Fibroblast of lung (primary cell): Measurements from ENCODE around the gene CTRB2. TPM values are rescaled to one million over a fixed set of nuclear protein-coding genes. Genes with fewer than 3 reads are reported as not detected.

Source experiments
- DNase-seq, 2 donors: peaks; one replicate each; pipeline versions ENCODE4 v3.0.0 to v3.0.0-alpha.2; 2010; ENCODE audit warnings: low read depth in 2 of 2
- H2AFZ ChIP-seq: 2 replicates; pipeline ENCODE4 v1.5.1; 2012; ENCODE audit warnings: low read length, control low read depth, inconsistent platforms
- H3K27ac ChIP-seq: 2 replicates; pipeline ENCODE4 v1.5.1; 2011; ENCODE audit warnings: low read length, control low read depth; ENCODE audit not compliant: insufficient read depth
- H3K27me3 ChIP-seq: 2 replicates; pipeline ENCODE4 v1.5.1; 2011; ENCODE audit warnings: mild to moderate bottlenecking, low read length; ENCODE audit not compliant: control insufficient read depth, insufficient read depth
- H3K36me3 ChIP-seq: 2 replicates; pipeline ENCODE4 v1.5.1; 2011; ENCODE audit warnings: low read length; ENCODE audit not compliant: control insufficient read depth, insufficient read depth
- H3K4me1 ChIP-seq: 2 replicates; pipeline ENCODE4 v1.5.1; 2011; ENCODE audit warnings: low read length; ENCODE audit not compliant: control insufficient read depth, insufficient read depth; ENCODE audit errors: extremely low read depth
- H3K4me2 ChIP-seq: 2 replicates; pipeline ENCODE4 v1.5.1; 2011; ENCODE audit warnings: low read length, control low read depth; ENCODE audit not compliant: insufficient read depth; ENCODE audit errors: extremely low read depth
- H3K4me3 ChIP-seq, 4 experiments: fragments of 200-600 bp in 1 of 4; sonication (generic) in 1 of 4; replicated peaks in 1 of 4; 2 replicates each; pipeline ENCODE4 v1.5.1; 2011 to 2016; ENCODE audit warnings: low read length in 4 of 4, low read depth in 3 of 4, mild to moderate bottlenecking in 3 of 4, control low read depth in 2 of 4, inconsistent platforms in 1 of 4, mixed read lengths in 1 of 4; ENCODE audit not compliant: insufficient read depth in 1 of 4; ENCODE audit errors: control extremely low read depth in 1 of 4
- H3K79me2 ChIP-seq: 2 replicates; pipeline ENCODE4 v1.5.1; 2012; ENCODE audit warnings: mild to moderate bottlenecking, low read length, inconsistent platforms; ENCODE audit not compliant: control insufficient read depth, insufficient read depth
- H3K9ac ChIP-seq: 2 replicates; pipeline ENCODE4 v1.5.1; 2011; ENCODE audit warnings: mild to moderate bottlenecking, low read length, control low read depth; ENCODE audit not compliant: insufficient read depth
- H3K9me3 ChIP-seq: 2 replicates; pipeline ENCODE4 v1.5.1; 2012; ENCODE audit warnings: low read depth, low read length; ENCODE audit not compliant: control insufficient read depth, insufficient read depth
- H4K20me1 ChIP-seq: 2 replicates; pipeline ENCODE4 v1.5.1; 2011; ENCODE audit warnings: low read length; ENCODE audit not compliant: control insufficient read depth, insufficient read depth; ENCODE audit errors: extremely low read depth
- CTCF ChIP-seq, 2 donors: IDR thresholded peaks in 1 of 2; conservative IDR thresholded peaks in 1 of 2; 1 replicate in 1 of 2; 2 replicates in 1 of 2; pipeline ENCODE4 v1.5.1; 2011 to 2012; ENCODE audit warnings: low read length in 2 of 2, control low read depth in 1 of 2, inconsistent platforms in 1 of 2, low read depth in 1 of 2, mild to moderate bottlenecking in 1 of 2
- EZH2 ChIP-seq: IDR thresholded peaks from 2 replicates; pipeline ENCODE4 v1.5.1; 2012; ENCODE audit warnings: low read length, control low read depth, mild to moderate bottlenecking; ENCODE audit errors: missing control alignments
- polyA plus RNA-seq, 2 donors: library from polyadenylated mRNA; depleted of rRNA in 1 of 2; stranded (reverse) in 1 of 2; unstranded in 1 of 2; fragments of >200 nt; gene quantifications; 2 replicates each; pipeline ENCODE4 v1.2.1, GENCODE V29; 2011 to 2012; ENCODE audit warnings: missing spikeins in 1 of 2
- total RNA-seq: library from RNA; depleted of rRNA; stranded (reverse); fragments of >200 nt; gene quantifications from 2 replicates; pipeline ENCODE4 v1.2.1, GENCODE V29; 2014

The CTRB2 gene
- total and polyA plus RNA-seq, 2 donors (not counting 1 experiment from before 2014, with no cell fraction given): not detected

GRCh38 chr16:75197522-75198134, 9.3 kb downstream of the CTRB2 start:
- no peaks in the 10 kb centered on the region for H3K79me2 ChIP-seq
- H3K4me1 ChIP-seq: peaks cover 4% of the 10 kb centered on the region
- H3K36me3 ChIP-seq: no peaks in the 10 kb centered on the region
- peak overlapping the region; percentile 42 for H2AFZ ChIP-seq
- no peak overlapping the region for H3K27ac ChIP-seq
- H3K9ac ChIP-seq: no peak overlapping the region
- H3K27me3 ChIP-seq: peaks cover 14% of the 10 kb centered on the region
- H4K20me1 ChIP-seq: no peaks in the 10 kb centered on the region
- H3K4me3 ChIP-seq: peak overlapping the region in 1 of 4 experiments; percentile 24
- no peak for DNase-seq
- peak overlapping the region; percentile 81 for H3K4me2 ChIP-seq
- no peaks in the 10 kb centered on the region for H3K9me3 ChIP-seq
- TF ChIP-seq EZH2: no peak
- TF ChIP-seq CTCF (conservative IDR thresholded peaks at IDR 0.05 in 1 of 2, IDR thresholded peaks at IDR 0.05 in 1 of 2; ENCODE audit: low read depth in 1 of 2, low read length in 2 of 2): no peak

GRCh38 chr16:75196836-75197235, 10.1 kb downstream of the CTRB2 start:
- no peak for DNase-seq
- H3K9me3 ChIP-seq: no peaks in the 10 kb centered on the region
- H3K9ac ChIP-seq: no peak overlapping the region
- H3K27ac ChIP-seq: no peak overlapping the region
- no peaks in the 10 kb centered on the region for H3K79me2 ChIP-seq
- H3K36me3 ChIP-seq: no peaks in the 10 kb centered on the region
- no peak for TF ChIP-seq CTCF (conservative IDR thresholded peaks at IDR 0.05 in 1 of 2, IDR thresholded peaks at IDR 0.05 in 1 of 2; ENCODE audit: low read depth in 1 of 2, low read length in 2 of 2)
- TF ChIP-seq EZH2: no peak
- H2AFZ ChIP-seq: no peak overlapping the region
- peaks cover 4% of the 10 kb centered on the region for H3K4me1 ChIP-seq
- no peaks in the 10 kb centered on the region for H4K20me1 ChIP-seq
- H3K4me2 ChIP-seq: no peak overlapping the region
- peaks cover 14% of the 10 kb centered on the region for H3K27me3 ChIP-seq
- H3K4me3 ChIP-seq: no peak overlapping the region

DNA sequence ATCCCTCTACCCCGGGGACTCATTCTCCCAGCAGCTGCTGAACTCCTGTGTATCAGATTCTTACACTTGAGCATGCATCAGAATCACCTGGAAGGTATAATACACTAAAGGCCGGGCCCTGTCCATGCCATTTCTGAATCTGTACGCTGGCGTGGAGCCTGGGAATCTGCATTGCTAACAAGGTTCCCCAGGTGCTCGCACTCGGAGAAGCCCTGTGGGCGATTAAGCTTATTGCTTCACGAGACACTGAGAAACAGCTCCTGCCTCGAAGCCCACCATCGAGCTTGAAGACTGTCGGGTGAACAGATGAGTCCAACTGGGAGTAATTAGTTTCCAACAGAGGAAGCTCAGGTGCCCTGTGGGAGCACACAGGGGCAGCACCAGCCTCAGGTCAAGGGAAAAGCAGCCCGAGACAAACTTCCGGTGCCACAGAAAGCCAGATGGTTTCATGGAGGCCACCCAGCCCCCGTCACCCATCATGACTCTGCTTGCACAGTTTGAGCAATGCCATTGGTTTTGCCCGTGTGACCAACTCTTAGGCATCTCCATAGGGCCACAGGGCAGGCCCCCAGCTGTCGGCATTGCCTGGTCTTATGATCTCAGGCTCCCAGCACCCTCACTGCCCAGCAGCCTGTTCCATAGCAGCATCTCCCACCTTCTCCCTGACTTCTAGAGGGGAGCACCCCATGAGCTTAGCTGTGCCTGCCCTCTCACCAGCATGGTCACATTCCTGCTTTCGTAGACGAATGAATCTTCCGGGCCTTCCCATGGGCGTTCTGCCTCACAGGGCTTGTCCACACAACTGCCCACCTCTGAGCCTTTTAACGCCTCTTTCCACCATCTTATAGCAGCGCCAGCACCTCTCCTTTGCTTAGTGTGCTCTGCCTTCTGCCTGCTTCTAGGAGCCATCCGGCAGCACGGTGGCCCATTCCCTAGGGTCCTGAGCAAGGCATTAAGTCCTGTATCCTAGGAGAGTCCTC, 10.9 kb downstream of the CTRB2 start:
- no peak overlapping the region for H3K4me2 ChIP-seq
- H3K27ac ChIP-seq: no peak overlapping the region
- no peak overlapping the region for H2AFZ ChIP-seq
- H4K20me1 ChIP-seq: no peaks in the 10 kb centered on the region
- H3K9ac ChIP-seq: no peak overlapping the region
- H3K27me3 ChIP-seq: peaks cover 14% of the 10 kb centered on the region
- H3K9me3 ChIP-seq: no peaks in the 10 kb centered on the region
- no peak for TF ChIP-seq EZH2
- no peak for TF ChIP-seq CTCF (conservative IDR thresholded peaks at IDR 0.05 in 1 of 2, IDR thresholded peaks at IDR 0.05 in 1 of 2; ENCODE audit: low read depth in 1 of 2, low read length in 2 of 2)
- DNase-seq: no peak
- H3K79me2 ChIP-seq: no peaks in the 10 kb centered on the region
- no peaks in the 10 kb centered on the region for H3K36me3 ChIP-seq
- peaks cover 4% of the 10 kb centered on the region for H3K4me1 ChIP-seq
- no peak overlapping the region for H3K4me3 ChIP-seq
